Motor neuron (in vitro differentiated cells): Measurements from ENCODE around the gene PCGF2. TPM values are rescaled to one million over a fixed set of nuclear protein-coding genes. Genes with fewer than 3 reads are reported as not detected.

Source experiments
- ATAC-seq, 8 experiments: fragments of 200-7000 bp; cut with Tn5 transposase; replicated peaks in 6 of 8; 2 replicates each; pipeline ENCODE4 v1.8.0; 2021; ENCODE audit warnings: mild to moderate bottlenecking in 8 of 8, moderate library complexity in 8 of 8
- H3K27ac ChIP-seq, 2 donors: fragments of 250-450 bp; sonication (Bioruptor Pico); 2 replicates each; pipeline ENCODE4 v1.9.0; 2021; ENCODE audit warnings: antibody characterized with exemption in 2 of 2, mild to moderate bottlenecking in 2 of 2, moderate library complexity in 1 of 2
- H3K4me1 ChIP-seq, 2 donors: fragments of 250-450 bp; sonication (Bioruptor Pico); replicated peaks in 1 of 2; 2 replicates each; pipeline ENCODE4 v1.6.1; 2021; ENCODE audit warnings: antibody characterized with exemption in 2 of 2, mild to moderate bottlenecking in 2 of 2, moderate library complexity in 1 of 2
- H3K4me3 ChIP-seq, 5 donors: fragments of 250-450 bp; sonication (Bioruptor Pico); 2 replicates each; pipeline ENCODE4 v1.9.0; 2021; ENCODE audit warnings: antibody characterized with exemption in 5 of 5, mild to moderate bottlenecking in 5 of 5, moderate library complexity in 4 of 5
- WGBS, 10 experiments: fragments of 450-650 bp; shearing (Covaris generic); methylation state at CpG; one replicate each; pipeline ENCODE4 v1.0.0; 2022; 5-methylcytosine and 5-hydroxymethylcytosine counted together
- in situ Hi-C, 9 experiments: fragments of 400-800 bp; cut with MboI; loops; one replicate each; pipeline ENCODE4 v1.15.0; 2021; ENCODE audit warnings: low sequenced_read_pairs in 9 of 9, low pct_unique_long_range_greater_than_20kb in 2 of 9; ENCODE audit not compliant: unreplicated experiment in 9 of 9
- total RNA-seq, 8 experiments: library from RNA; unstranded; fragments of 300-600 nt; gene quantifications; 2 replicates each; pipeline versions ENCODE4 v1.2.3 to v1.2.4, GENCODE V29; 2022

Gene PCGF2
- total RNA-seq, 8 experiments from 2014 or later = 5.2 to 23.3 (median 16.8) TPM

DNA sequence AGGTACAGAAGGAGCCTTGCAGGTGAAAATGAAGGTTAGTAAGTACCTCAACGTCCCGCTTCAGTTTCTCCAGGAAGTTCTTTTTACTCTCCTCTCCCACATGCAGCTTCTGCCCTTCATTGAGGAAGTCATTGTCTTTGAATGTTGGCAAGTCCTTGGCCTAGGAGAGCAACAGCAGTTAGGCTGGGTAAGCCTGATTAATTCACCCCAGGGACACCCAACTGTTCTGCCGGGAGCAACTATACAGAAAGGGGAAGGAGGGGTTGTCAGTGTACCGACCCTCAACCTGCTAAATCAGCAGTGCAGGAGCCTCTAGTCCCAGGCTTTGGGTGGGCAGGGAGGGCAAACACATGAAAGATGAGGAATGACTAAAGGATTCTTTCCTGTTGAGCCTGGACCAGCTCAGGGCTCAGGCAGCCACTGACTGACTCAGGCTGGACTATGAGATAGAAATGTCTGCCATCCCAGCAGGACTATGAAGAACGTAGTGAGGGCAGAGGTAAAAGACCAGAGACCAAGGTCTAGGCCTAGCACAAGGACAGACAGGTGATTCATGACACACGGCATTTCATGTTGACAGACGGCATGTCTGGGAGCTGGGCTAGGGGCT lies 29.6 kb upstream of the PCGF2 start:
- in situ Hi-C loops = no loop called here
- Histone ChIP-seq H3K4me1 (no peaks in the 10 kb centered on the region), H3K4me3 (no peak overlapping the region), H3K27ac (no peak overlapping the region)
- no peak for ATAC-seq
- 70 to 86% (median 77%) methylated on average over 1 to 7 of the region's 7 CpGs; no CpG with 5 or more reads in 4 of the 10 experiments for WGBS, 10 experiments

GRCh38 chr17:38773258-38773657 lies 25.1 kb upstream of the PCGF2 start:
- H3K4me1 ChIP-seq = no peaks in the 10 kb centered on the region
- H3K4me3 ChIP-seq = no peak overlapping the region
- H3K27ac ChIP-seq = no peak overlapping the region
- in situ Hi-C loops = no loop called here
- no peak for ATAC-seq

DNA sequence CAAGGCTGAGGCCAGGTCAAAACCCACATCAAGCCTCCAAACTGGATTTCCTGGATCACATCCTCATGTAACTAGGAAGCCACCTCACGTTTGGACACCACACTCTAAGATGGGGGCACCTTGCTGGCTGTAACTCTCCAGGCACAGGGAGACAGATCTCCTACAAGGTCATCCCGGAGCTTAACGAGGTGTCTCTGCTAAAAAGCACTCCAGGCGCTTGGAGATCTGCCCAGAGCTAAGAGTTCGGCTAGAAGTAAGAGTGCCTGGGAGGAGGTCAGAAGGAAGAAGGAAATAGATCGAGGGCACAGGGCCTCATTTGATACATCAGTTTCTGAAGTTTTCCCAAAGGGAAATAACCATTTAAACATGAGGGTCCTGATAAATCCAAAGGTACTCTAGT lies 20.3 kb upstream of the PCGF2 start:
- ATAC-seq = no peak
- H3K4me1 ChIP-seq = no peaks in the 10 kb centered on the region
- H3K4me3 ChIP-seq = no peak overlapping the region
- no peak overlapping the region for H3K27ac ChIP-seq
- in situ Hi-C loops = no loop called here
- WGBS, 10 experiments = 60 to 100% (median 96%) methylated on average over 1 to 6 of the region's 6 CpGs; no CpG with 5 or more reads in 5 of the 10 experiments

DNA sequence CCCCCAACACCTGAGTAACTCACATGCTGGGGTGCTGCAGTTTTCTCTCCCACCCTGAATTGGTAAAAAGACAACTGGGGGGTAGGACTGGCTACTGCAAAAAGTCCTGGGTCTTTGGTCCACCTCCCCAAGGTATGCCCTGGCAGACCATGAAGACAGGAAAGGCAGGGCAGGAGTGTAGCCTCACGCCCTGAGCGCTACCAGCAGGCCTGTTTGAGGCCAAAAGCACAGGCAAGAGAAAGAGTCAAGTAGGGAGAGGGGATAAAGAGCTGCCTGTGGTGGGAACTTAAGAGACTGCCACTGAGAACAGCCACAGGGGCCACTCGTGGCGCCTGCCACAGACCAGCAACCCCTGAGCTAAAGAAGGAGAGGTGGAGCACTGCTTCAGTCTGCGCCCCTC lies 18.2 kb upstream of the PCGF2 start:
- H3K4me3 ChIP-seq = no peak overlapping the region
- in situ Hi-C loops = no loop called here
- ATAC-seq = no peak
- H3K4me1 ChIP-seq = no peaks in the 10 kb centered on the region
- H3K27ac ChIP-seq = no peak overlapping the region
- 86 to 100% (median 90%) methylated on average over 1 to 5 of the region's 5 CpGs; no CpG with 5 or more reads in 5 of the 10 experiments for WGBS, 10 experiments

DNA sequence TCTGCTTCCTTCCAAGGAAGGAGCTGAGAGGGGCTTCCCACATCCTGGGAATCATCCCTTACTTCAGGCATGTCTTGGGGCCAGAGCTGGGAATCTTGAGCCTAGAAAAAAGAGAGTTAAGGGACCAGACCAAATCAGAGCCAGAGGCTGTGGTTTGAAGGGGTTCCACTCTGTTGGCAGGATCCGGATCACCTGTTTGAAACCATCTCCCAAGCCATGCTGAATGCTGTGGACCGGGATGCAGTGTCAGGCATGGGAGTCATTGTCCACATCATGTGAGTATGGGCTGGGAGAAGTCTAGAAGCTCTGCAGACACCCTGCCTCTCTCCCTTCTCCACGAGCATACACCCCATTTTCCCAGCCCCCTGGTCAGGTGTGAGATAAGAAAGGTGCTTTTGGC lies 14.1 kb upstream of the PCGF2 start:
- Histone ChIP-seq H3K4me3 (no peak overlapping the region), H3K4me1 (no peaks in the 10 kb centered on the region), H3K27ac (no peak overlapping the region)
- WGBS, 10 experiments = 88 to 100% (median 94%) methylated on average over 1 to 3 of the region's 3 CpGs; no CpG with 5 or more reads in 5 of the 10 experiments
- ATAC-seq = no peak
- in situ Hi-C loops = no loop called here

DNA sequence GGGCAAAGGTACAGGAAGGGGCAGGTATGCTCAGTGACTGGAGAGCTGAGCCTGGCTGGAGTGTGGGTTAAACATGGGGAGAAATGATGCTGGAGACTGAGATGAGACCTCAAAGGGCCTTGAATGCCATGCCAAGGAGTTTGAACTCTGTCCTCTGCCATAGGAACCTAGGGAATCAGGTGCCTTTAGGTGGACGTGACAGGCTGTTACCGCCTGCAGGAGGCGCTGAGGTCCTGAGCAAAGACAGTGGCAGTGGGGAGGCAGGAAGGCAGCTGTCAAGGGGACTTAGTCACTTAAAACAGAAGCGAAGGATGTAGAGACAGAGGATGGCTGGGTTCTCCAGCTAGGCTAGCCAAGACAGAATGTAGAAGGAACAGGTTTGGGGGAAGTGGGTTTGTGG lies 13.5 kb upstream of the PCGF2 start:
- ATAC-seq = peak in 3 of 8 experiments; percentile 18 to 46 (median 20)
- WGBS, 10 experiments = 67 to 93% (median 90%) methylated on average over 1 to 3 of the region's 4 CpGs; no CpG with 5 or more reads in 5 of the 10 experiments
- in situ Hi-C loops = no loop called here

GRCh38 chr17:38753071-38753506 lies 5.0 kb upstream of the PCGF2 start:
- 0 to 36% (median 4%) methylated on average over 1 to 4 of the region's 22 CpGs; no CpG with 5 or more reads in 5 of the 10 experiments for WGBS, 10 experiments
- H3K27ac ChIP-seq = peak overlapping the region; percentile 63 to 90
- peak overlapping the region; percentile 75 to 98 (median 85) for H3K4me3 ChIP-seq
- no peak for ATAC-seq
- peaks cover 5% of the 10 kb centered on the region in 2 donors for H3K4me1 ChIP-seq
- in situ Hi-C loops = no loop called here

More for the DNA sequence above, 13.5 kb upstream of the PCGF2 start:
- no peaks in the 10 kb centered on the region for H3K4me1 ChIP-seq
- no peak overlapping the region for H3K4me3 ChIP-seq
- H3K27ac ChIP-seq = no peak overlapping the region

GRCh38 chr17:38752308-38753070 lies 4.4 kb upstream of the PCGF2 start, which contains the start of gene PSMB3:
TSS of gene PSMB3 (plus strand) at chr17:38752741. CDS start at chr17:38752827, 86 bp downstream.
- ATAC-seq = peak; percentile 64 to 81 (median 78)
- in situ Hi-C loops = no loop called here
- Histone ChIP-seq H3K4me1 (peaks cover 5% of the 10 kb centered on the region in 2 donors), H3K4me3 (peak within 1 kb of the TSS; percentile 75 to 98 (median 85)), H3K27ac (peak within 1 kb of the TSS; percentile 90 to 93)
- 0 to 20% (median 0%) methylated on average over 1 to 14 of the region's 44 CpGs; no CpG with 5 or more reads in 4 of the 10 experiments for WGBS, 10 experiments

DNA sequence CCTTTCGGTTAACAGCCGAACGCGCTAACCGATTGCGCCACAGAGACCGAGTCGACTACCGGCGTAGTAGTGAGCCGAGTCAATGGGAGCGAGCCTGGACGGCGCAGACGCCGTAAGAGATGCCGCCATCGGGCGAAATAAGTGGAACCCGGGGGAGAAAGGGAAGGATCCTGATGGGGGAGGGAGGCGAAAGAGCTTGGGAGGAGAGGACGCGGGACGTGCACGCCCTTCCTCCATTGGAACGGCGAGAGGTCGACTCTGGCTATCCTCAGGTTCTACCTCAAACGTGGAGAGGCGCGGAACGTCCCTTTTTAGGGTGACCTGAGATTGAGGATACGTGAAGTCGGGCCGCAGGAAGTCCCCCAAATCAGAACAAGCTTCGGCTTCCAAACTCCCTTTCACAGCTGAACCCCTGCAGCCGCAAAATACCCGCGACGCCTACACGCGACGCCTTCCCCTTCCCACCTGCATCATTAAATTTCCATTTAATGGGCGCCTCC lies 3.7 kb upstream of the PCGF2 start:
- peak overlapping the region; percentile 75 to 98 (median 85) for H3K4me3 ChIP-seq
- in situ Hi-C loops = no loop called here
- 0 to 2% (median 1%) methylated on average over 2 to 33 of the region's 44 CpGs; no CpG with 5 or more reads in 1 of the 10 experiments for WGBS, 10 experiments
- peaks cover 5% of the 10 kb centered on the region in 2 donors for H3K4me1 ChIP-seq
- ATAC-seq = peak; percentile 4 to 38 (median 14)
- H3K27ac ChIP-seq = peak overlapping the region; percentile 57 to 81

DNA sequence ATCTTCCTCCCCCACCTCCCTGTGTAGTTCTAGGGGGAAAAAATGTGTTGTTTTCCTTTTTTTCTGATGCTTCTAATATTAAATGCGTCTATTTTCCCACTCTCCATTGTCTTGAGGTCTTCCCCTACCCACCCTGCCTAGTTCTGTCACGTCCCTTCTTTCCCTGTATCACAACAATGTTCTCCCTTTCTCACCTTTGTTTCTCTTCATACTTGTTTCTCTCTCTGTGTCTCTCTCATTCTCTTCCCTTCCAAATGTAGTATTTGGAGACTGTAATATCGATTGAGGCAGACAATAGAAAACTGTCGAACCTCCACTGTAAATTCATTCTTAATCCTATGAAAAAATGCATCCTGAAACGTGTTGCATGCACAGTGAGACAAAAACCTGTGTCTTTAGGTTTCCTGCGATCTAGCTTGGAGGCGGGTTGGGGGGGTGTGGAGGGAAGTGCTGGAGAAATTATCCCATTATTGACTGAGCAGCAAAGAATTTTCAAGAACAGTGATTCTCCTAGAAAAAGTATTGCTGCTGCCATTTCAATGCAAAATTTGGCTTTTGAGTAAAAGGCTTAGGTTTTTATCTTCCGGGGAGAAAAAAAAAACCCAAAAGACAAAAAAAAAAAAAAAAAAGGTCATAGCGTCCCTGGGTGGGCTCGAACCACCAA lies 3.1 kb upstream of the PCGF2 start:
- peak overlapping the region; percentile 75 to 98 (median 85) for H3K4me3 ChIP-seq
- WGBS, 10 experiments = 0 to 10% (median 2%) methylated on average over 4 to 10 of the region's 10 CpGs
- in situ Hi-C loops = no loop called here
- no peak for ATAC-seq
- peaks cover 5 to 7% of the 10 kb centered on the region in 2 donors for H3K4me1 ChIP-seq
- peak overlapping the region; percentile 87 to 93 for H3K27ac ChIP-seq

DNA sequence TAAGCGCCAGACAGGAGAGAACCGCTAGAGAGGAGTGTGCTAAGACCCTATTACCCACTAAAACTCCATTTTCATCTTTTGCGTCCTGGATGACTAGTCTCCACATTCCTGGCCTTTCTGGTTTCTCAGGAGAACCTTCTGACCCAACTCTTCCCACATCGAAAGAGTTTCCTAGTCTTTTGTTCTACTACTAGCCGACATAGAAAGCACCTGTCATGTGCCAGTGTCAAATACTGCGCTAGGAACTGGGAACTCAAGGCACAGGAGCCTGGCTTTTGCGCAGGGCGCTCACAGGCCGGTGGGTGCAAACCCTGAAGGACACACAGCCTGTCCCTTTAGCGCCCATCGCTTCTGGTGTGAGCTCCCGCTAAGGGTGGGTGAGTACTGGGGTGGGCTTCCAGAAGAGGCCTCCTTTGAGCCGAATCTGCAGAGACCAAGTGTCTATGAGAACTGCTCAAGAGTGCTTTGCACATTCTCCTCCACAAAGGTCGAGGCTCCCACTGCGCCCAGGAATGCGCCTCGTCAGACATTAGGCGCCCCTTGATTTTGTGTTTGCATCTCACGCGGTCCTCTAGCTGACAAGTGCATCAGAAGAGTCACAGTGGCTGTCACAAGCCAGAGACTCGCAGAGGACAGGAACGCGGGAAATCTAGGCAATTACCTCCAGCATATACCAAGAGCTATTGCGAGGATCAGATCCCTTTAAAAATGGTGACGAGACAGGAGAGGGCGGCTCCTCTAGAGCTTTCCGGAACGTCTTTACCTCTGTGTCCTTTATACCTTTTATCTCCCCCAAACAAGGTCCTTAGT lies 2.4 kb upstream of the PCGF2 start:
- peak overlapping the region; percentile 87 to 93 for H3K27ac ChIP-seq
- 0 to 54% (median 8%) methylated on average over 2 to 12 of the region's 28 CpGs; no CpG with 5 or more reads in 1 of the 10 experiments for whole genome bisulfite sequencing, 10 experiments
- peaks cover 12 to 14% of the 10 kb centered on the region in 2 donors for H3K4me1 ChIP-seq
- no peak for ATAC-seq
- in situ Hi-C loops = no loop called here
- peak overlapping the region; percentile 75 to 98 (median 85) for H3K4me3 ChIP-seq

DNA sequence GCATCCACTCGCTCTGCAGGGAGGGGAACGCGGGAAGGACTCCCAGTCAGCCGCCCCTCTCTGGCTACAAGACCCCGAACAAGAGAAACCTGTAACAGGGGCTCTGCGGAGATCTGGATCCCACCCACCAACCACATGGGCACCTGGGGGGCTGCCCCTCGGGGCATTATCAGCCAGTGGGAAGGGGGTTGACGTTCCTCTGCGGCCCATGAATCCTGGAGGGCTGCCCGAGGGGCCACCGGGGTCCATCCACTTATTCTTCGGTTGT lies 1.8 kb upstream of the PCGF2 start:
- Histone ChIP-seq H3K27ac (peak overlapping the region; percentile 87 to 93), H3K4me3 (peak overlapping the region; percentile 75 to 98 (median 85)), H3K4me1 (peaks cover 16 to 17% of the 10 kb centered on the region in 2 donors)
- 0 to 5% methylated on average over 1 to 4 of the region's 12 CpGs; no CpG with 5 or more reads in 8 of the 10 experiments for WGBS, 10 experiments
- no peak for ATAC-seq
- in situ Hi-C loops = no loop called here
